ENCODE measurements around the gene AKNAD1. TPM values are rescaled to one million over a fixed set of nuclear protein-coding genes. Genes with fewer than 3 reads are reported as not detected.
"Not testable (repeated sequence)": the region's sequence is repeated elsewhere in the genome, so short reads cannot be mapped to it uniquely, and the experiment has no call there.

AKNAD1 gene
- total RNA-seq, 1 experiment from 2014 or later, result not detected

- Histone ChIP-seq H3K9me3 (no peaks in the 10 kb centered on the region), H3K4me1 (peaks cover 10% of the 10 kb centered on the region; the same call in 1 of the 2 replicates), H3K4me3 (ENCODE audit: low read depth, low read length) (no peak overlapping the region), H3K36me3 (ENCODE audit: control insufficient read depth, insufficient read depth, low read length) (no peaks in the 10 kb centered on the region), H3K27me3 (replicated peaks; ENCODE audit: control insufficient read depth, insufficient read depth, low read length) (no peaks in the 10 kb centered on the region)
- Mint-ChIP-seq H3K4me3 (ENCODE audit: unreplicated experiment) (no peak overlapping the region), H3K4me1 (ENCODE audit: low read depth, unreplicated experiment) (no peaks in the 10 kb centered on the region), H3K9me3 (ENCODE audit: unreplicated experiment) (no peaks in the 10 kb centered on the region), H3K36me3 (ENCODE audit: insufficient read depth, unreplicated experiment) (no peaks in the 10 kb centered on the region), H3K27me3 (ENCODE audit: insufficient read depth, unreplicated experiment) (no peaks in the 10 kb centered on the region), H3K27ac (ENCODE audit: unreplicated experiment) (no peak overlapping the region)
- intact Hi-C loops (cut with micrococcal nuclease; ENCODE audit: unreplicated experiment), result no loop called here
- no peak for DNase-seq
- ChIA-PET POLR2A (no interaction called here), CTCF (no interaction called here)
- no peak for TF ChIP-seq CTCF (IDR thresholded peaks at IDR 0.05; ENCODE audit: insufficient read depth in 1 of 2, low read depth in 1 of 2, low read length in 1 of 2, severe bottlenecking in 1 of 2, unreplicated experiment in 1 of 2)
- no TSS peak for BruUV-seq (replicated peaks)
Observed at GRCh38 chr1:108892356-108893140, 35.7 kb upstream of the AKNAD1 start.

GRCh38 chr1:108889706-108890384 is 33.0 kb upstream of the AKNAD1 start:
- BruUV-seq (replicated peaks), result no TSS peak
- H3K27ac Mint-ChIP-seq (ENCODE audit: unreplicated experiment), result no peak overlapping the region
- H3K36me3 ChIP-seq (ENCODE audit: control insufficient read depth, insufficient read depth, low read length), result no peaks in the 10 kb centered on the region
- intact Hi-C loops (cut with micrococcal nuclease; ENCODE audit: unreplicated experiment), result no loop called here
- ChIA-PET CTCF (no interaction called here), POLR2A (no interaction called here)
- no peaks in the 10 kb centered on the region for H3K27me3 ChIP-seq (replicated peaks; ENCODE audit: control insufficient read depth, insufficient read depth, low read length)
- H3K4me3 Mint-ChIP-seq (ENCODE audit: unreplicated experiment), result no peak overlapping the region
- H3K4me3 ChIP-seq (ENCODE audit: low read depth, low read length), result no peak overlapping the region
- no peaks in the 10 kb centered on the region for H3K9me3 ChIP-seq
- H3K4me1 ChIP-seq, result peaks cover 10% of the 10 kb centered on the region; the same call in 1 of the 2 replicates
- no peak for TF ChIP-seq CTCF (IDR thresholded peaks at IDR 0.05; ENCODE audit: insufficient read depth in 1 of 2, low read depth in 1 of 2, low read length in 1 of 2, severe bottlenecking in 1 of 2, unreplicated experiment in 1 of 2)
- no peaks in the 10 kb centered on the region for H3K27me3 Mint-ChIP-seq (ENCODE audit: insufficient read depth, unreplicated experiment)
- DNase-seq, result no peak
- H3K36me3 Mint-ChIP-seq (ENCODE audit: insufficient read depth, unreplicated experiment), result no peaks in the 10 kb centered on the region
- H3K4me1 Mint-ChIP-seq (ENCODE audit: low read depth, unreplicated experiment), result no peaks in the 10 kb centered on the region
- no peaks in the 10 kb centered on the region for H3K9me3 Mint-ChIP-seq (ENCODE audit: unreplicated experiment)

- BruUV-seq (replicated peaks); POLR2A ChIA-PET; H3K27me3 Mint-ChIP-seq (ENCODE audit: insufficient read depth, unreplicated experiment): not testable (repeated sequence)
Observed at GRCh38 chr1:108889006-108889645, 32.2 kb upstream of the AKNAD1 start.

More at GRCh38 chr1:108889006-108889645, 32.2 kb upstream of the AKNAD1 start:
- H3K36me3 ChIP-seq (ENCODE audit: control insufficient read depth, insufficient read depth, low read length); CTCF ChIA-PET; H3K4me1 Mint-ChIP-seq (ENCODE audit: low read depth, unreplicated experiment); H3K9me3 Mint-ChIP-seq (ENCODE audit: unreplicated experiment); H3K27me3 ChIP-seq (replicated peaks; ENCODE audit: control insufficient read depth, insufficient read depth, low read length); H3K4me3 ChIP-seq (ENCODE audit: low read depth, low read length); H3K9me3 ChIP-seq; H3K36me3 Mint-ChIP-seq (ENCODE audit: insufficient read depth, unreplicated experiment); intact Hi-C loops (cut with micrococcal nuclease; ENCODE audit: unreplicated experiment); H3K27ac Mint-ChIP-seq (ENCODE audit: unreplicated experiment); H3K4me3 Mint-ChIP-seq (ENCODE audit: unreplicated experiment); DNase-seq: not testable (repeated sequence)
- peaks cover 10% of the 10 kb centered on the region; the same call in 1 of the 2 replicates for H3K4me1 ChIP-seq
